ENCODE measurements around the gene ARHGAP27. TPM values are rescaled to one million over a fixed set of nuclear protein-coding genes. Genes with fewer than 3 reads are reported as not detected.

ARHGAP27 gene
- total and polyA plus RNA-seq, 2 of the 13 experiments (the other 11 are each of a cell fraction or from before 2014, with no cell fraction given) = 15.5 to 18.9 TPM

- TF ChIP-seq AKNA (CRISPR knock-in tag; IDR thresholded peaks at IDR 0.05; ENCODE audit: borderline replicate concordance) = no peak
- TF ChIP-seq ZBTB40 (IDR thresholded peaks at IDR 0.05) = no peak
- TF ChIP-seq ZBTB40 (CRISPR knock-in tag; IDR thresholded peaks at IDR 0.05) = no peak
- TF ChIP-seq ZNF740 (CRISPR knock-in tag; IDR thresholded peaks at IDR 0.05) = no peak
- TF ChIP-seq RBAK (CRISPR knock-in tag; IDR thresholded peaks at IDR 0.05) = no peak
- TF ChIP-seq ZNF44 (CRISPR knock-in tag; IDR thresholded peaks at IDR 0.05) = 0 out of 2 replicates have a peak, but pooled peaks have one; percentile 57
- TF ChIP-seq ZBTB43 (CRISPR knock-in tag; conservative IDR thresholded peaks at IDR 0.05) = no peak
- no peak for TF ChIP-seq ZNF841 (CRISPR knock-in tag; IDR thresholded peaks at IDR 0.05; ENCODE audit: borderline replicate concordance)
- no peak; the same call in 1 of the 2 replicates for TF ChIP-seq CSRNP1 (CRISPR knock-in tag; IDR thresholded peaks at IDR 0.05)
- TF ChIP-seq HOXD1 (CRISPR knock-in tag; IDR thresholded peaks at IDR 0.05) = peak; percentile 19; the same call in 1 of the 2 replicates
These were observed 902 bp downstream of the ARHGAP27 start (continued) for GRCh38 chr17:45431531-45432404.

Measured in HepG2 (cell line).